K562 (cell line): Measurements from ENCODE around the gene ZZZ3. TPM values are rescaled to one million over a fixed set of nuclear protein-coding genes. Genes with fewer than 3 reads are reported as not detected.
A peak's percentile ranks its signal among the peaks of the same experiment; 100 is the strongest.

Experiments
- ATAC-seq: fragments of 200-7000 bp; cut with Tn5 transposase; 3 replicates; pipeline ENCODE4 v1.9.1; 2020; ENCODE audit warnings: moderate library complexity
- BruUV-seq: library from RNA; stranded (reverse); fragments of 400-500 nt; replicated peaks from 2 replicates; lab custom pipeline; 2021; lab: Mats Ljungman, UMichigan
- CTCF ChIA-PET: fragments of 300-600 bp; formaldehyde crosslinking; extraction: SDS; loops from one replicate; lab custom pipeline; 2021; ENCODE audit warnings: low intra/inter-chr PET ratio; lab: Yijun Ruan, JAX
- POLR2A ChIA-PET: fragments of 300-600, 350-650 bp; sonication (Branson Sonifier 250); formaldehyde crosslinking; extraction: SDS; loops from one replicate; lab custom pipeline; 2021; ENCODE audit warnings: antibody characterized with exemption, inconsistent platforms; lab: Yijun Ruan, JAX
- DNase-seq, 4 experiments: peaks; one replicate each; pipeline versions ENCODE4 v3.0.0 to v3.0.0-alpha.2; 2011 to 2018; ENCODE audit warnings: low spot score in 3 of 4, mixed read lengths in 3 of 4; ENCODE audit errors: extremely low read depth in 1 of 4
- FAIRE-seq: peaks from 2 replicates; lab custom pipeline; 2011; peaks lifted over from hg19 to GRCh38; lab: Jason Lieb, UNC
- H2AFZ ChIP-seq: 2 replicates; pipeline ENCODE4 v1.6.0; 2011; ENCODE audit warnings: low read depth, low read length, control low read depth, inconsistent platforms
- H3K27ac ChIP-seq: fragments of 200-600 bp; 3 replicates; pipeline ENCODE4 v1.8.0; 2011; ENCODE audit warnings: low read depth, mild to moderate bottlenecking, control low read depth, inconsistent platforms, low read length, moderate library complexity, mixed read lengths; ENCODE audit errors: extremely low read depth
- H3K27me3 ChIP-seq, 2 experiments: fragments of 300-600 bp in 1 of 2; 2 replicates in 1 of 2; 3 replicates in 1 of 2; pipeline versions ENCODE4 v1.6.0 to v1.8.0; 2011; ENCODE audit warnings: inconsistent platforms in 2 of 2, low read length in 2 of 2, mild to moderate bottlenecking in 1 of 2, mixed read lengths in 1 of 2, moderate library complexity in 1 of 2; ENCODE audit not compliant: control insufficient read depth in 2 of 2, insufficient read depth in 2 of 2
- H3K36me3 ChIP-seq: fragments of 300-600 bp; 3 replicates; pipeline ENCODE4 v1.8.0; 2011; ENCODE audit warnings: mild to moderate bottlenecking, low read length, inconsistent platforms; ENCODE audit not compliant: control insufficient read depth, insufficient read depth
- H3K4me1 ChIP-seq, 2 experiments: fragments of 200-600 bp in 1 of 2; replicated peaks in 1 of 2; 2 replicates in 1 of 2; 3 replicates in 1 of 2; pipeline versions ENCODE4 v1.5.1 to v1.8.0; 2011; ENCODE audit warnings: inconsistent platforms in 2 of 2, low read length in 2 of 2, mild to moderate bottlenecking in 1 of 2, mixed read lengths in 1 of 2, moderate library complexity in 1 of 2; ENCODE audit not compliant: control insufficient read depth in 2 of 2, insufficient read depth in 2 of 2
- H3K4me2 ChIP-seq: 2 replicates; pipeline ENCODE4 v1.6.1; 2011; ENCODE audit warnings: low read length, control low read depth, inconsistent platforms, mixed read lengths; ENCODE audit not compliant: insufficient read depth
- H3K4me3 ChIP-seq: fragments of 200-600 bp; sonication (generic), shearing (Covaris generic); 2 replicates; pipeline ENCODE4 v1.5.1; 2016; ENCODE audit warnings: control low read depth, inconsistent platforms
- H3K79me2 ChIP-seq: fragments of 200-600 bp; 3 replicates; pipeline ENCODE4 v1.8.0; 2011; ENCODE audit warnings: low read length, inconsistent platforms; ENCODE audit not compliant: control insufficient read depth, insufficient read depth
- H3K9ac ChIP-seq, 2 experiments: 2 replicates each; pipeline versions ENCODE4 v1.6.0 to v1.6.1; 2011; ENCODE audit warnings: low read depth in 2 of 2, low read length in 2 of 2, control low read depth in 1 of 2, inconsistent platforms in 1 of 2, mild to moderate bottlenecking in 1 of 2, mixed read lengths in 1 of 2; ENCODE audit not compliant: insufficient read depth in 1 of 2
- H3K9me1 ChIP-seq: one replicate; pipeline ENCODE4 v1.6.0; 2011; ENCODE audit warnings: inconsistent platforms, mild to moderate bottlenecking, low read length, moderate library complexity; ENCODE audit not compliant: control insufficient read depth, insufficient read depth
- H3K9me3 ChIP-seq: replicated peaks from 2 replicates; pipeline ENCODE4 v1.5.1; 2011; ENCODE audit warnings: low read depth, low read length, inconsistent platforms; ENCODE audit not compliant: control insufficient read depth, insufficient read depth
- H4K20me1 ChIP-seq: replicated peaks from 2 replicates; pipeline ENCODE4 v1.6.1; 2011; ENCODE audit warnings: low read length, inconsistent platforms, mixed read lengths; ENCODE audit not compliant: control insufficient read depth, insufficient read depth
- ADNP ChIP-seq: fragments of 200-800 bp; sonication (Bioruptor generic); IDR thresholded peaks from 2 replicates; pipeline ENCODE4 v1.6.1; 2016; ENCODE audit warnings: missing genetic modification characterization, missing compliant biosample characterization
- BDP1 ChIP-seq: IDR thresholded peaks from 3 replicates; pipeline ENCODE4 v1.6.1; 2011; ENCODE audit not compliant: insufficient read length, insufficient read depth
- CHCHD3 ChIP-seq: fragments of 250-450 bp; sonication (Bioruptor Pico); IDR thresholded peaks from 2 replicates; pipeline ENCODE4 v2.1.2; 2022; ENCODE audit warnings: mild to moderate bottlenecking
- E2F3 ChIP-seq: fragments of 250-450 bp; sonication (Bioruptor Pico); IDR thresholded peaks from 2 replicates; pipeline ENCODE4 v1.4.0; 2020; ENCODE audit warnings: mild to moderate bottlenecking
- HDAC1 ChIP-seq, 2 experiments: fragments of 450-650 bp; IDR thresholded peaks; 2 replicates each; pipeline ENCODE4 v1.6.1; 2016 to 2017; ENCODE audit warnings: inconsistent platforms in 1 of 2, mild to moderate bottlenecking in 1 of 2, moderate library complexity in 1 of 2
- HDGF ChIP-seq: fragments of 450-650 bp; IDR thresholded peaks from 2 replicates; pipeline ENCODE4 v1.6.1; 2016
- KLF1 ChIP-seq: fragments of 450-650 bp; IDR thresholded peaks from 2 replicates; pipeline ENCODE4 v1.6.1; 2016; ENCODE audit warnings: missing genetic modification characterization, missing compliant biosample characterization
- MCM2 ChIP-seq: fragments of 450-650 bp; IDR thresholded peaks from 2 replicates; pipeline ENCODE4 v1.6.1; 2017; ENCODE audit warnings: low read depth, mild to moderate bottlenecking
- MEIS2 ChIP-seq: fragments of 450-650 bp; IDR thresholded peaks from 2 replicates; pipeline ENCODE4 v1.6.1; 2014; ENCODE audit warnings: mild to moderate bottlenecking; ENCODE audit not compliant: partially characterized antibody
- RBM25 ChIP-seq: fragments of 200-400 bp; formaldehyde crosslinking; IDR thresholded peaks from 2 replicates; pipeline ENCODE4 v1.6.1; 2018; ENCODE audit warnings: low read length, low read depth, moderate library complexity; ENCODE audit not compliant: severe bottlenecking
- RBM39 ChIP-seq: fragments of 200-400 bp; formaldehyde crosslinking; optimal IDR thresholded peaks from 2 replicates; pipeline ENCODE3; 2018; ENCODE audit warnings: low read depth, low read length
- SMAD2 ChIP-seq: fragments of 150-350 bp; IDR thresholded peaks from 2 replicates; pipeline ENCODE4 v1.6.1; 2014; ENCODE audit warnings: low read depth, mild to moderate bottlenecking, low read length
- SMARCA4 ChIP-seq: fragments of 450-650 bp; IDR thresholded peaks from 2 replicates; pipeline ENCODE4 v1.6.1; 2016
- TCF3 ChIP-seq: sonication (generic); formaldehyde crosslinking; IDR thresholded peaks from 2 replicates; pipeline ENCODE4 v1.4.0; 2020; ENCODE audit warnings: mild to moderate bottlenecking, missing genetic modification reagents
- THAP12 ChIP-seq: fragments of 250-450 bp; sonication (Bioruptor Pico); IDR thresholded peaks from 2 replicates; pipeline ENCODE4 v1.9.0; 2021; ENCODE audit warnings: mild to moderate bottlenecking, inconsistent platforms
- ZNF395 ChIP-seq: fragments of 200-800 bp; sonication (Bioruptor generic); IDR thresholded peaks from 2 replicates; pipeline ENCODE4 v1.6.1; 2017; ENCODE audit warnings: missing genetic modification characterization, missing compliant biosample characterization
- ZNF507 ChIP-seq: conservative IDR thresholded peaks from 2 replicates; pipeline ENCODE4 v1.6.1; 2017; ENCODE audit warnings: missing genetic modification characterization, missing compliant biosample characterization
- ZNF551 ChIP-seq: fragments of 250-450 bp; sonication (Bioruptor Pico); IDR thresholded peaks from 2 replicates; pipeline ENCODE4 v1.5.0; 2021; ENCODE audit warnings: mild to moderate bottlenecking, moderate library complexity
- ZNF830 ChIP-seq: fragments of 250-450 bp; sonication (Bioruptor Pico); IDR thresholded peaks from 2 replicates; pipeline ENCODE4 v1.5.0; 2021; ENCODE audit warnings: mild to moderate bottlenecking
- WGBS: fragments of 100-300 bp; shearing (Covaris generic); methylation state at CpG from one replicate; pipeline ENCODE4 v1.1.6; 2016; ENCODE audit warnings: low coverage, mixed read lengths; ENCODE audit not compliant: insufficient coverage; ENCODE audit errors: missing lambda C conversion rate; 5-methylcytosine and 5-hydroxymethylcytosine counted together
- in situ Hi-C: fragments of 300-500 bp; cut with MboI; formaldehyde crosslinking; loops from 4 replicates; pipeline ENCODE4 v1.15.0; 2018; ENCODE audit warnings: inconsistent platforms, mixed read lengths
- intact Hi-C: fragments of 100-400 bp; cut with micrococcal nuclease; formaldehyde crosslinking; loops from 2 replicates; pipeline ENCODE4 v1.14.2; 2022
- polyA plus RNA-seq, 8 experiments: library from polyadenylated mRNA; depleted of rRNA in 4 of 8; stranded (reverse) in 5 of 8; unstranded in 3 of 8; fragments of >200 nt; fragmentation: Nextera tagmentation in 2 of 8; fragmentation: Illumina TruSeq in 1 of 8; extraction: Ambion mirVana in 2 of 8; extraction: Trizol in 1 of 8; gene quantifications; 2 replicates each; pipeline versions ENCODE4 v1.2.1 to v1.2.3, GENCODE V29; 2011 to 2014; ENCODE audit warnings: inconsistent platforms in 1 of 8, missing spikeins in 1 of 8
- total RNA-seq, 7 experiments: library from RNA; depleted of rRNA in 6 of 7; stranded (reverse); fragments of >200 nt in 6 of 7; fragmentation: Illumina TruSeq in 2 of 7; extraction: Trizol in 2 of 7; gene quantifications; 2 replicates each; pipeline versions ENCODE4 v1.2.1 to v1.2.3, GENCODE V29; 2011 to 2021; ENCODE audit warnings: low replicate concordance in 1 of 7
- TF ChIP-seq, protein P1 (sequence below): fragments of 450-650 bp; IDR thresholded peaks from 2 replicates; pipeline ENCODE4 v1.6.1; 2014; ENCODE audit warnings: low read depth, mild to moderate bottlenecking, moderate library complexity, borderline replicate concordance

ZZZ3 gene
- total and polyA plus RNA-seq, 9 of the 15 experiments (the other 6 are each of a cell fraction or from before 2014, with no cell fraction given): 13.9 to 64.0 (median 36.7) TPM

- Histone ChIP-seq H4K20me1 (no peaks in the 10 kb centered on the region; the same call in 1 of the 2 replicates), H3K79me2 (peaks cover 73% of the 10 kb centered on the region), H3K27me3 (no peaks in the 10 kb centered on the region), H3K4me3 (peak overlapping the region; percentile 35), H3K4me1 (peaks cover 5 to 7% of the 10 kb centered on the region in 2 experiments), H3K9me3 (no peaks in the 10 kb centered on the region), H3K36me3 (peaks cover 20% of the 10 kb centered on the region; the same call in 2 of the 3 replicates), H2AFZ (no peak overlapping the region), H3K4me2 (peak overlapping the region; percentile 82), H3K9me1 (no peaks in the 10 kb centered on the region), H3K27ac (peak overlapping the region; percentile 60), H3K9ac (peak overlapping the region; percentile 53 to 98; a peak in 3 of 4 replicates)
- FAIRE-seq: no peak
- ATAC-seq: peak; percentile 2
- peak in 1 of 4 experiments; percentile 25 for DNase-seq
- ChIA-PET POLR2A (interaction anchor here (0.8 to 0.9 kb wide), 2 partner anchors 9 to 42 kb away, joined by 3 to 5 read pairs; no protein-coding TSS in a partner anchor), CTCF (no interaction called here)
- BruUV-seq: no TSS peak
- intact Hi-C loops (loop anchor here (2.0 to 5.0 kb wide), 6 partner anchors 88 to 1893 kb away; partner anchors contain the start of genes DNAJB4, FUBP1 and RABGGTB), in situ Hi-C loops (no loop called here)
- 0% methylated on average over 2 of the region's 2 CpGs for WGBS
- TF ChIP-seq MCM2 (no peak), E2F3 (CRISPR knock-in tag) (no peak), HDGF (peak; percentile 64; the same call in 1 of the 2 replicates), SMAD2 (no peak), MEIS2 (no peak), ADNP (tag) (no peak), ZNF830 (CRISPR knock-in tag) (no peak), BDP1 (no peak), THAP12 (CRISPR knock-in tag) (no peak), RBM39 (no peak), RBM25 (no peak), ZNF507 (tag) (no peak), HDAC1 (IDR thresholded peaks at IDR 0.05) (peak in 1 of 2 experiments; percentile 51; a peak in 2 of 4 replicates), SMARCA4 (0 out of 2 replicates have a peak, but pooled peaks have one; percentile 31), CHCHD3 (CRISPR knock-in tag) (no peak), ZNF551 (CRISPR knock-in tag) (no peak), TCF3 (no peak), KLF1 (tag) (no peak), ZNF395 (no peak)
- TF ChIP-seq, protein P1, sequence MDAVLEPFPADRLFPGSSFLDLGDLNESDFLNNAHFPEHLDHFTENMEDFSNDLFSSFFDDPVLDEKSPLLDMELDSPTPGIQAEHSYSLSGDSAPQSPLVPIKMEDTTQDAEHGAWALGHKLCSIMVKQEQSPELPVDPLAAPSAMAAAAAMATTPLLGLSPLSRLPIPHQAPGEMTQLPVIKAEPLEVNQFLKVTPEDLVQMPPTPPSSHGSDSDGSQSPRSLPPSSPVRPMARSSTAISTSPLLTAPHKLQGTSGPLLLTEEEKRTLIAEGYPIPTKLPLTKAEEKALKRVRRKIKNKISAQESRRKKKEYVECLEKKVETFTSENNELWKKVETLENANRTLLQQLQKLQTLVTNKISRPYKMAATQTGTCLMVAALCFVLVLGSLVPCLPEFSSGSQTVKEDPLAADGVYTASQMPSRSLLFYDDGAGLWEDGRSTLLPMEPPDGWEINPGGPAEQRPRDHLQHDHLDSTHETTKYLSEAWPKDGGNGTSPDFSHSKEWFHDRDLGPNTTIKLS: no peak
These were observed 2.3 kb downstream of the ZZZ3 start for GRCh38 chr1:77680173-77680572.
